ENCODE results near the gene SNN. TPM values are rescaled to one million over a fixed set of nuclear protein-coding genes. Genes with fewer than 3 reads are reported as not detected.

The SNN gene
- total RNA-seq, 4 donors from 2014 or later, result 34.6 to 40.3 (median 39.7) TPM

GRCh38 chr16:11658896-11659708 lies 9.2 kb upstream of the SNN start:
- TF ChIP-seq POLR2A (IDR thresholded peaks at IDR 0.05), result no peak
- no peak for TF ChIP-seq POLR2AphosphoS5 (IDR thresholded peaks at IDR 0.05)
- TF ChIP-seq, protein P1, sequence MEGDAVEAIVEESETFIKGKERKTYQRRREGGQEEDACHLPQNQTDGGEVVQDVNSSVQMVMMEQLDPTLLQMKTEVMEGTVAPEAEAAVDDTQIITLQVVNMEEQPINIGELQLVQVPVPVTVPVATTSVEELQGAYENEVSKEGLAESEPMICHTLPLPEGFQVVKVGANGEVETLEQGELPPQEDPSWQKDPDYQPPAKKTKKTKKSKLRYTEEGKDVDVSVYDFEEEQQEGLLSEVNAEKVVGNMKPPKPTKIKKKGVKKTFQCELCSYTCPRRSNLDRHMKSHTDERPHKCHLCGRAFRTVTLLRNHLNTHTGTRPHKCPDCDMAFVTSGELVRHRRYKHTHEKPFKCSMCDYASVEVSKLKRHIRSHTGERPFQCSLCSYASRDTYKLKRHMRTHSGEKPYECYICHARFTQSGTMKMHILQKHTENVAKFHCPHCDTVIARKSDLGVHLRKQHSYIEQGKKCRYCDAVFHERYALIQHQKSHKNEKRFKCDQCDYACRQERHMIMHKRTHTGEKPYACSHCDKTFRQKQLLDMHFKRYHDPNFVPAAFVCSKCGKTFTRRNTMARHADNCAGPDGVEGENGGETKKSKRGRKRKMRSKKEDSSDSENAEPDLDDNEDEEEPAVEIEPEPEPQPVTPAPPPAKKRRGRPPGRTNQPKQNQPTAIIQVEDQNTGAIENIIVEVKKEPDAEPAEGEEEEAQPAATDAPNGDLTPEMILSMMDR (IDR thresholded peaks at IDR 0.05), result no peak
- no peak for TF ChIP-seq EP300 (IDR thresholded peaks at IDR 0.05)
- no peaks in the 10 kb centered on the region for H3K9me3 ChIP-seq
- no peak for ATAC-seq
- no peak overlapping the region for H3K4me3 ChIP-seq
- no peak overlapping the region for H3K27ac ChIP-seq
- no peaks in the 10 kb centered on the region for H3K36me3 ChIP-seq
- WGBS, 2 donors (ENCODE audit: low coverage in 1 of 2), result 60 to 91% methylated on average over 1 to 4 of the region's 19 CpGs
- H3K4me1 ChIP-seq, result no peaks in the 10 kb centered on the region
- H3K27me3 ChIP-seq, result no peaks in the 10 kb centered on the region

- Histone ChIP-seq H3K27me3 (no peaks in the 10 kb centered on the region), H3K4me1 (no peaks in the 10 kb centered on the region), H3K9me3 (no peaks in the 10 kb centered on the region), H3K4me3 (no peak overlapping the region), H3K27ac (no peak overlapping the region), H3K36me3 (no peaks in the 10 kb centered on the region)
- WGBS, 2 donors (ENCODE audit: low coverage in 1 of 2), result 75% methylated on average over 7 to 12 of the region's 12 CpGs
- no peak for TF ChIP-seq POLR2A (IDR thresholded peaks at IDR 0.05)
- TF ChIP-seq, protein P1 (IDR thresholded peaks at IDR 0.05), result no peak
- no peak for TF ChIP-seq POLR2AphosphoS5 (IDR thresholded peaks at IDR 0.05)
- no peak for TF ChIP-seq EP300 (IDR thresholded peaks at IDR 0.05)
- no peak for ATAC-seq
Observed at GRCh38 chr16:11660565-11660964, 7.7 kb upstream of the SNN start.

- TF ChIP-seq, protein P1 (IDR thresholded peaks at IDR 0.05), result no peak
- TF ChIP-seq POLR2AphosphoS5 (IDR thresholded peaks at IDR 0.05) (no peak), EP300 (IDR thresholded peaks at IDR 0.05) (no peak), POLR2A (IDR thresholded peaks at IDR 0.05) (no peak)
- H3K4me3 ChIP-seq, result no peak overlapping the region
- whole genome bisulfite sequencing, 2 donors (ENCODE audit: low coverage in 1 of 2), result 80 to 90% methylated on average over 2 to 5 of the region's 5 CpGs
- H3K36me3 ChIP-seq, result no peaks in the 10 kb centered on the region
- peaks cover 0 to 3% (median 0%) of the 10 kb centered on the region in 3 donors for H3K4me1 ChIP-seq
- ATAC-seq, result no peak
- no peak overlapping the region for H3K27ac ChIP-seq
- no peaks in the 10 kb centered on the region for H3K9me3 ChIP-seq
- H3K27me3 ChIP-seq, result no peaks in the 10 kb centered on the region
Observed at GRCh38 chr16:11662582-11662981, 5.7 kb upstream of the SNN start.

GRCh38 chr16:11665071-11665491 lies 3.2 kb upstream of the SNN start:
- no peaks in the 10 kb centered on the region for H3K27me3 ChIP-seq
- 40% methylated on average over 1 of the region's 11 CpGs; no CpG with 5 or more reads in 1 of the 2 donors for WGBS, 2 donors (ENCODE audit: low coverage in 1 of 2)
- H3K27ac ChIP-seq, result no peak overlapping the region
- no peaks in the 10 kb centered on the region for H3K36me3 ChIP-seq
- ATAC-seq, result no peak
- H3K4me3 ChIP-seq, result no peak overlapping the region
- TF ChIP-seq POLR2AphosphoS5 (IDR thresholded peaks at IDR 0.05) (no peak), POLR2A (IDR thresholded peaks at IDR 0.05) (no peak), EP300 (IDR thresholded peaks at IDR 0.05) (no peak)
- TF ChIP-seq, protein P1 (IDR thresholded peaks at IDR 0.05), result no peak
- H3K4me1 ChIP-seq, result peaks cover 0 to 20% (median 9%) of the 10 kb centered on the region in 3 donors
- no peaks in the 10 kb centered on the region for H3K9me3 ChIP-seq

All from gastroesophageal sphincter (tissue), 4 donors.